Ishikawa (cell line): ENCODE data around the gene UQCC2.

Experiments used
- CEBPB ChIP-seq: IDR thresholded peaks from 2 replicates; pipeline ENCODE4 v1.6.1; 2012
- CREB1 ChIP-seq: IDR thresholded peaks from 2 replicates; pipeline ENCODE4 v1.6.1; 2012; ENCODE audit warnings: low read depth
- EGR1 ChIP-seq: IDR thresholded peaks from 2 replicates; pipeline ENCODE4 v1.6.1; 2012
- EP300 ChIP-seq: IDR thresholded peaks from 2 replicates; pipeline ENCODE4 v1.6.1; 2012; ENCODE audit warnings: borderline replicate concordance
- FOXM1 ChIP-seq: IDR thresholded peaks from 2 replicates; pipeline ENCODE4 v1.6.1; 2012; ENCODE audit warnings: low read depth, borderline replicate concordance
- NFIC ChIP-seq: IDR thresholded peaks from 2 replicates; pipeline ENCODE4 v1.6.1; 2012
- RAD21 ChIP-seq: IDR thresholded peaks from 2 replicates; pipeline ENCODE4 v1.6.1; 2012; ENCODE audit warnings: low read depth
- TAF1 ChIP-seq: IDR thresholded peaks from 2 replicates; pipeline ENCODE4 v1.6.1; 2012; ENCODE audit warnings: low read depth, mild to moderate bottlenecking
- TCF12 ChIP-seq: IDR thresholded peaks from 2 replicates; pipeline ENCODE4 v1.6.1; 2012; ENCODE audit warnings: low read depth
- TEAD4 ChIP-seq: IDR thresholded peaks from 2 replicates; pipeline ENCODE4 v1.6.1; 2012
- YY1 ChIP-seq: IDR thresholded peaks from 2 replicates; pipeline ENCODE4 v1.6.1; 2012; ENCODE audit warnings: low read depth
- ZBTB7A ChIP-seq: IDR thresholded peaks from 2 replicates; pipeline ENCODE4 v1.6.1; 2012; ENCODE audit warnings: low read depth
- TF ChIP-seq, protein P1 (sequence below): IDR thresholded peaks from 2 replicates; pipeline ENCODE4 v1.6.1; 2012
- TF ChIP-seq, protein P2 (sequence below): IDR thresholded peaks from 2 replicates; pipeline ENCODE4 v1.6.1; 2012; ENCODE audit warnings: low read depth, mild to moderate bottlenecking
- TF ChIP-seq, protein P3 (sequence below): IDR thresholded peaks from 2 replicates; pipeline ENCODE4 v1.6.1; 2012

The UQCC2 gene

DNA sequence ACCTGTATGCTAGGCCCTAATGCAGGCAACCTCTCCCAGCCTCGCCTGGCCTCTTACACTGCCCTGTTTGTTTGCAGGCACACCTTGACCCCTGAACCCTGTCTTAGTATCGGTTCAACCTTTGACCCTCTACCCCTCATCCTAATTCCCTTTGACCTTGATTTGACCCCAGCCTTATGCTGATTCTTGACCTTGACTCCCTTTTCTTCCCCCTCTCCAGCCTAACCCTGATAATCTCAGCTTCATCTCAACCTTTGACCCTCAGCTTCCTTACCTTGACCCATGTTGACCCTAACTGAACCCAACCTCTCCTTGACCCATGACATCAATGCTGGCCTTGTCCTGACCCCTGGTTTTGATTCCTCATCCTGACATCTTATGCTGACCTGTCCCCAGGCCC, 33.8 kb downstream of the UQCC2 start:
- TF ChIP-seq TEAD4 = no peak
- TF ChIP-seq, protein P1, sequence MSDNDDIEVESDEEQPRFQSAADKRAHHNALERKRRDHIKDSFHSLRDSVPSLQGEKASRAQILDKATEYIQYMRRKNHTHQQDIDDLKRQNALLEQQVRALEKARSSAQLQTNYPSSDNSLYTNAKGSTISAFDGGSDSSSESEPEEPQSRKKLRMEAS = no peak
- TF ChIP-seq NFIC = no peak
- TF ChIP-seq, protein P2, sequence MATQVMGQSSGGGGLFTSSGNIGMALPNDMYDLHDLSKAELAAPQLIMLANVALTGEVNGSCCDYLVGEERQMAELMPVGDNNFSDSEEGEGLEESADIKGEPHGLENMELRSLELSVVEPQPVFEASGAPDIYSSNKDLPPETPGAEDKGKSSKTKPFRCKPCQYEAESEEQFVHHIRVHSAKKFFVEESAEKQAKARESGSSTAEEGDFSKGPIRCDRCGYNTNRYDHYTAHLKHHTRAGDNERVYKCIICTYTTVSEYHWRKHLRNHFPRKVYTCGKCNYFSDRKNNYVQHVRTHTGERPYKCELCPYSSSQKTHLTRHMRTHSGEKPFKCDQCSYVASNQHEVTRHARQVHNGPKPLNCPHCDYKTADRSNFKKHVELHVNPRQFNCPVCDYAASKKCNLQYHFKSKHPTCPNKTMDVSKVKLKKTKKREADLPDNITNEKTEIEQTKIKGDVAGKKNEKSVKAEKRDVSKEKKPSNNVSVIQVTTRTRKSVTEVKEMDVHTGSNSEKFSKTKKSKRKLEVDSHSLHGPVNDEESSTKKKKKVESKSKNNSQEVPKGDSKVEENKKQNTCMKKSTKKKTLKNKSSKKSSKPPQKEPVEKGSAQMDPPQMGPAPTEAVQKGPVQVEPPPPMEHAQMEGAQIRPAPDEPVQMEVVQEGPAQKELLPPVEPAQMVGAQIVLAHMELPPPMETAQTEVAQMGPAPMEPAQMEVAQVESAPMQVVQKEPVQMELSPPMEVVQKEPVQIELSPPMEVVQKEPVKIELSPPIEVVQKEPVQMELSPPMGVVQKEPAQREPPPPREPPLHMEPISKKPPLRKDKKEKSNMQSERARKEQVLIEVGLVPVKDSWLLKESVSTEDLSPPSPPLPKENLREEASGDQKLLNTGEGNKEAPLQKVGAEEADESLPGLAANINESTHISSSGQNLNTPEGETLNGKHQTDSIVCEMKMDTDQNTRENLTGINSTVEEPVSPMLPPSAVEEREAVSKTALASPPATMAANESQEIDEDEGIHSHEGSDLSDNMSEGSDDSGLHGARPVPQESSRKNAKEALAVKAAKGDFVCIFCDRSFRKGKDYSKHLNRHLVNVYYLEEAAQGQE = no peak
- no peak for TF ChIP-seq ZBTB7A
- no peak for TF ChIP-seq RAD21
- TF ChIP-seq FOXM1 = no peak
- TF ChIP-seq CEBPB = no peak
- TF ChIP-seq CREB1 = no peak
- TF ChIP-seq, protein P3, sequence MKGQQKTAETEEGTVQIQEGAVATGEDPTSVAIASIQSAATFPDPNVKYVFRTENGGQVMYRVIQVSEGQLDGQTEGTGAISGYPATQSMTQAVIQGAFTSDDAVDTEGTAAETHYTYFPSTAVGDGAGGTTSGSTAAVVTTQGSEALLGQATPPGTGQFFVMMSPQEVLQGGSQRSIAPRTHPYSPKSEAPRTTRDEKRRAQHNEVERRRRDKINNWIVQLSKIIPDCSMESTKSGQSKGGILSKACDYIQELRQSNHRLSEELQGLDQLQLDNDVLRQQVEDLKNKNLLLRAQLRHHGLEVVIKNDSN = no peak

DNA sequence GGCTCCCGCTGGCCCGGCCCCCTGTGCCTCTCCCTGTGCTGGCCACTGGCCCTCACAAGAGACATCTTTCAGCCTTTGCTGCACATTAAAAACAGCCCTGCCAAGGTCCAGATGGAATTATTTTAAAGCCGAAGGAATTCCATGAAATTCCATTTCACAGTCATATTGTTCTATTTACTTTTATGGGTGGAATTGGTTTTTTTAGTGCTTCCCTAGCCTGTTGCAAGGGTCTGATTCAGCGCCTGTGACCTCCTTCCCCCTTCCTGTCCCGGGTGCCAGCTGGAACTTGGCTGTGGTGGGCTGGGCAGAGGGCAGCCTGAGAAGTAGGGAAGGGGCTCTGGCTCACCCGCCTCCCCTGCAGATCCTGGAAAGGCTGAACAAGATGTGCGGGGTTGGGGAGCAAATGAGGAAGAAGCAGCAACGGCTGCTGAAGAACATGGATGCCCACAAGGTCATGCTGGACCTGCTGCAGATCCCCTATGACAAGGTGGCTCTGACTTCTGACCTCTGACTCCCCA, 34.3 kb downstream of the UQCC2 start:
- no peak for TF ChIP-seq FOXM1
- TF ChIP-seq CEBPB = no peak
- TF ChIP-seq RAD21 = no peak
- TF ChIP-seq EP300 = no peak

DNA sequence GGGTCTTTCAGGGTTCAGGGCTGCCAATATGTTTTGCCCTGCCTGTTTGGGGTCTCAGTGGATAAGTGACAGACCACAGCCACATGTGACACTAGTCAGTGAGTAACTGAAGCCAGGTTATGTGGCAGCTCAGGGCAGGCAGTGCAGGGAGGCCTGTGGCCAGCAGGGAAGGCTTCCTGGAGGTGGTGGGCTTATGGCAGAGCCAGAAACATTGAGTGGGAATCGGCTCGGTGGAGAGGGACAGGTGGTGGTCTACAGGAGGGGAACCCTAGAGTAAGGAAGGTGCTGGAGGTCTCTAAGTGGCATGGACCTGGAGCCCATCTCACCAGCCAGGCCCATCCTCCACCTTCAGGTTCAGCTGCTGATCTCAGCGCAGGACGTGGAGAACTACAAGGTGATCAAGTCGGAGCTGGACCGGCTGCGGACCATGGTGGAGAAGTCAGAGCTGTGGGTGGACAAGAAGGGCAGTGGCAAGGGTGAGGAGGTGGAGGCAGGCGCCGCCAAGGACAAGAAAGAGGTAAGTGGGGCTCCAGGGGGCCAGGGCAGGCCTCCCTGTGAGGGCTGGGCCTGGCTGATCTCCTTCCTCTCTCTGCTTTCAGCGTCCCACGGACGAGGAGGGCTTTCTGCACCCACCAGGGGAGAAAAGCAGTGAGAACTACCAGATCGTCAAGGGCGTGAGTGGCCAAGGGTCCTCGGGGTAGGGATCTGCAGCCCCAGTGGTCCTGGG, 34.9 kb downstream of the UQCC2 start:
- TF ChIP-seq, protein P2 = no peak
- TF ChIP-seq EP300 (no peak), EGR1 (no peak), FOXM1 (no peak), TEAD4 (no peak), ZBTB7A (no peak), TAF1 (no peak), CEBPB (no peak), RAD21 (no peak), TCF12 (no peak), NFIC (no peak), YY1 (no peak), CREB1 (no peak)
- TF ChIP-seq, protein P1 = no peak
- TF ChIP-seq, protein P3 = no peak

DNA sequence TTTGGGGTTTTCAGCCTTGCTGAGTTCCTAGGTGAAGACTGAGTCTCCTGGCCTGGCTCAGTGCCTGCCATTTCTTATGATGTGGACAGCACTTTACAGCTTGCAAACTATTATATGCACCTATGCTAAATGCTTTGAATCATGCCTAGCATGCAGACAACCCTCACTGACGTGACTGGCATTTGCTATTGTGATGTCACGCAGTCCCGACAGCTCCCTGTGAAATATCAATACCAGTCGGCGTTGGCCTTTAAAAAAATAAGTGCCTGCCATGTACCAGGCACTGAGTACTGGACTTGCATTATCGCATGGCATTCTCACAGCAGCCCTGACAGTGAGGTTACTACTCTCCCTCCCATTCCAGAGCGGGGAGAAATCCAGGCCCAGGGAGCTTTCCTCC, 35.5 kb downstream of the UQCC2 start:
- no peak for TF ChIP-seq TAF1
- TF ChIP-seq, protein P3 = no peak
- no peak for TF ChIP-seq CEBPB
- no peak for TF ChIP-seq TCF12
- TF ChIP-seq RAD21 = no peak
- TF ChIP-seq EP300 = no peak
- TF ChIP-seq FOXM1 = no peak
- TF ChIP-seq TEAD4 = no peak
- TF ChIP-seq ZBTB7A = no peak
- TF ChIP-seq, protein P2 = no peak
- TF ChIP-seq, protein P1 = no peak
- TF ChIP-seq CREB1 = no peak
- no peak for TF ChIP-seq EGR1
- no peak for TF ChIP-seq NFIC
